Transverse colon (tissue), 4 donors: ENCODE measurements around the gene ANGEL1.

Experiments
- CTCF ChIP-seq, 5 experiments: fragments of 200-600 bp in 3 of 5; fragments of 450-650 bp in 2 of 5; sonication (generic) in 3 of 5; IDR thresholded peaks; 1 replicate in 2 of 5; 2 replicates in 3 of 5; pipeline ENCODE4 v1.5.1; 2016 to 2017; ENCODE audit warnings: antibody characterized with exemption in 5 of 5, inconsistent platforms in 3 of 5, mild to moderate bottlenecking in 2 of 5, moderate library complexity in 1 of 5
- EP300 ChIP-seq: sonication (generic); formaldehyde crosslinking; IDR thresholded peaks from one replicate; pipeline ENCODE4 v1.6.1; 2017; ENCODE audit warnings: antibody characterized with exemption, low read depth
- POLR2AphosphoS5 ChIP-seq, 3 donors: sonication (generic); formaldehyde crosslinking; IDR thresholded peaks; one replicate each; pipeline ENCODE4 v1.6.1; 2016; ENCODE audit warnings: antibody characterized with exemption in 3 of 3

DNA sequence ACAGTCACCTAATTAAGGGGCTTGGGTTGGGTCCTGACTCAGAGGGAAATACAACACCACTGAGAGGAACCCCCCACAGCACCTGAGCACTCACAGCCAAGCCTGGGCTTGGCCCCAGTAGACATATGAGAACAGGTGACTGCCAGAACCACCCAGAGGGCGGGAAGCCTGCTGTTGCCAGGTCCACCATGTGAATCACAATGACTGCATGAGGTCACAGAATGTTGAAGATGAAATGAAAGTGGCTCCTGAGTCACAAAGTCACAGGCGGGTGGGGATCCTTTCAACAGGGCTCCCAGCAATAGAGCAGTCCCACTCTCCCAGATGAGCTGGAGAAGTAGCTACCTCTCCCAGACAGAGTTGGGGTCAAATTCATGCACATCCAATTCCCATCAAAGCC lies 13.4 kb upstream of the ANGEL1 start, which contains the start of gene LRRC74A:
- TF ChIP-seq CTCF (IDR thresholded peaks at IDR 0.05) (no peak), EP300 (no peak), POLR2AphosphoS5 (IDR thresholded peaks at IDR 0.05) (no peak)
